GM12891 (cell line): ENCODE measurements around the gene PPP1R12C.

Experiments
- PAX5 ChIP-seq: IDR thresholded peaks from 2 replicates; pipeline ENCODE4 v1.6.1; 2011; ENCODE audit warnings: low read length, moderate library complexity, mild to moderate bottlenecking; ENCODE audit not compliant: insufficient read depth, severe bottlenecking
- POLR2A ChIP-seq: IDR thresholded peaks from 2 replicates; pipeline ENCODE4 v1.6.1; 2011; ENCODE audit warnings: low read depth, low read length, control low read depth
- POLR2AphosphoS5 ChIP-seq: IDR thresholded peaks from 2 replicates; pipeline ENCODE4 v1.6.1; 2011; ENCODE audit warnings: low read depth, low read length, control low read depth
- POU2F2 ChIP-seq: IDR thresholded peaks from 2 replicates; pipeline ENCODE4 v1.6.1; 2011; ENCODE audit warnings: low read depth, mild to moderate bottlenecking, control low read depth, low read length, moderate library complexity
- SPI1 ChIP-seq: IDR thresholded peaks from 2 replicates; pipeline ENCODE4 v1.6.1; 2011; ENCODE audit warnings: low read depth, low read length, control low read depth
- TAF1 ChIP-seq: IDR thresholded peaks from 2 replicates; pipeline ENCODE4 v1.6.1; 2011; ENCODE audit warnings: low read depth, low read length, control low read depth

GRCh38 chr19:55153652-55154264, 36.3 kb upstream of the PPP1R12C start:
- no peak for TF ChIP-seq POLR2A
- no peak for TF ChIP-seq POLR2AphosphoS5
- no peak for TF ChIP-seq SPI1
- no peak for TF ChIP-seq TAF1
- no peak for TF ChIP-seq PAX5
- TF ChIP-seq POU2F2 = no peak
